Subcutaneous adipose tissue (tissue), 4 donors: ENCODE data around the gene ZNF311. TPM values are rescaled to one million over a fixed set of nuclear protein-coding genes. Genes with fewer than 3 reads are reported as not detected.

Source experiments
- total RNA-seq, 4 donors: library from RNA; depleted of rRNA; stranded (reverse); fragments of >200 nt; gene quantifications; one replicate each; pipeline ENCODE4 v1.1.0, GENCODE V29; 2016
- TF ChIP-seq, protein P1 (sequence below): fragments of 450-650 bp; IDR thresholded peaks from one replicate; pipeline ENCODE4 v1.5.1; 2016; ENCODE audit warnings: low read depth, mild to moderate bottlenecking, control low read depth, antibody characterized with exemption, moderate library complexity

ZNF311 gene
- total RNA-seq, 4 donors from 2014 or later = 1.0 to 2.4 (median 1.1) TPM; not detected in 1

DNA sequence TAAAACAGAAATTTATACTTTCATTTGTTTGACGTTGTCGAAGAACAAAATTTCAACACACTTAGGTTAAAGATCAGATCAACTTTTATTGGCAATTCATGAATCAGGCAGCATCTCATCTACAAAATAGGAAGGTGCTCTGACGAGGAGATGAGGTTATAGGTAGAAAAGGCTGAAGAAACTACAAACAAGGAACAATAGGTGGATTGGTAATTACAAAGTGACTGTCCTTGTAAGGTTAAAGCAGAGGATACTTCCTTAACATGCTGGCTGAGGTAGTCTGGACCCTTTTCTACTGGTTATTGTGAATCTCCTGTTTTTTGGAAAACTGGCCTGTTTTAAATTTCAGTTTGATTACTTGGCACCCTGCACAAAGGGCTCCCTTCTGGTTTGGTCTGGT, 48.8 kb downstream of the ZNF311 start:
- TF ChIP-seq, protein P1, sequence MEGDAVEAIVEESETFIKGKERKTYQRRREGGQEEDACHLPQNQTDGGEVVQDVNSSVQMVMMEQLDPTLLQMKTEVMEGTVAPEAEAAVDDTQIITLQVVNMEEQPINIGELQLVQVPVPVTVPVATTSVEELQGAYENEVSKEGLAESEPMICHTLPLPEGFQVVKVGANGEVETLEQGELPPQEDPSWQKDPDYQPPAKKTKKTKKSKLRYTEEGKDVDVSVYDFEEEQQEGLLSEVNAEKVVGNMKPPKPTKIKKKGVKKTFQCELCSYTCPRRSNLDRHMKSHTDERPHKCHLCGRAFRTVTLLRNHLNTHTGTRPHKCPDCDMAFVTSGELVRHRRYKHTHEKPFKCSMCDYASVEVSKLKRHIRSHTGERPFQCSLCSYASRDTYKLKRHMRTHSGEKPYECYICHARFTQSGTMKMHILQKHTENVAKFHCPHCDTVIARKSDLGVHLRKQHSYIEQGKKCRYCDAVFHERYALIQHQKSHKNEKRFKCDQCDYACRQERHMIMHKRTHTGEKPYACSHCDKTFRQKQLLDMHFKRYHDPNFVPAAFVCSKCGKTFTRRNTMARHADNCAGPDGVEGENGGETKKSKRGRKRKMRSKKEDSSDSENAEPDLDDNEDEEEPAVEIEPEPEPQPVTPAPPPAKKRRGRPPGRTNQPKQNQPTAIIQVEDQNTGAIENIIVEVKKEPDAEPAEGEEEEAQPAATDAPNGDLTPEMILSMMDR = no peak

DNA sequence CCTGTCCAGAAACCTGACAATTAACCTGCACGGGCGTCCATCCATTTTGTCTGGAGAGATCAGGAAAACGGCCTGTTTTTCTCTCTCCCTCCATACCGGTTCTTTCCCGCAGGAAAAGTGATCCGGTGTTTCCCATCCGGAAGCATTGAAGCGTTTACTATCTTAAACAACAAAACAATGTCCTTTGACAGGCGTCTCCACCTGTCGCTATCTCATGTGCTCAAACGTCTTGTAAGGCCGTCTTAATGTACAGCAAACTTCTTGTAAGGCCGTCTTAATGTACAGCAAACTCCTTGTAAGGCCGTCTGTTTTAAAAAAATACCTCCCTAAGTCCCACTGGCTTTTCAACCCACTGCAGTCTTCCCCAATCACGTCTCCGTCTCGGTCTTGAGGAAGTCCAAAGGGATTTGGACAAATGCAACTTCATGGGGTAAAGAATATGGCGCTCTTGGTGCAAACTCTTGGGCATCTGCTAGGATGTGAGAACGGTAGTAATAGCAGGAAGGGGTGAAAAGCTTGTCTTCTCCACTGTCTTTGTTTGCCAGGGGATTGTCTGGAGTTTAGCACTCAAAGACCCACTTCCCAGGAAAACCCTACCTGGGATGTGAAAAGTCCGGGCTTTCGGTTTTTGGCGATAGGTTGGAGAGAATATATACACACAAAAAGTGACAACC, 51.4 kb downstream of the ZNF311 start:
- TF ChIP-seq, protein P1 = no peak

DNA sequence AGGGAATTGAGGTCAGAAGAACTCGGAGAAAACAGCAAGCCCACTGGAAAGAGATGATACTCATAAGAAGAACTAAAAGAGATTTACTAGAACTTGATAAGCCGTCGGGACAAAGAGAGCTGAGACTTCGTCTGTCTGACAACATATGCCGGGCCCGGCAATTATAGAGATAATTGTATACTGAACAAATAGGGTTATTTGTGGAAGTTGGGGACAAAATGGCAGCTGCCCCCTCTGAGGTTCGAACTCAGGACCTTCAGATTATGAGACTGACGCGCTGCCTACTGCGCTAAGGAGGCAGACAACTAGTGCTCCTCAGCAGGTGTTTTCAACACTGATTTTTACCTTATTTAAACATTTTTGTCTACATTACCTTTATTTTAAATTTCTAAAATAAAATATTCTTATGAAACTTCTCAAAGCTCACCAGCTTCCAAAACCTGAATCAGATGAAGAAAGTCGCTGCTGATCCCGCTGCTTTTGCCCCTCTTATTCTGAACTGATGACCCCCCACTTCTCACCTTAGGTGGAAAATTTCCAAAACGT, 52.0 kb downstream of the ZNF311 start:
- TF ChIP-seq, protein P1 = no peak

DNA sequence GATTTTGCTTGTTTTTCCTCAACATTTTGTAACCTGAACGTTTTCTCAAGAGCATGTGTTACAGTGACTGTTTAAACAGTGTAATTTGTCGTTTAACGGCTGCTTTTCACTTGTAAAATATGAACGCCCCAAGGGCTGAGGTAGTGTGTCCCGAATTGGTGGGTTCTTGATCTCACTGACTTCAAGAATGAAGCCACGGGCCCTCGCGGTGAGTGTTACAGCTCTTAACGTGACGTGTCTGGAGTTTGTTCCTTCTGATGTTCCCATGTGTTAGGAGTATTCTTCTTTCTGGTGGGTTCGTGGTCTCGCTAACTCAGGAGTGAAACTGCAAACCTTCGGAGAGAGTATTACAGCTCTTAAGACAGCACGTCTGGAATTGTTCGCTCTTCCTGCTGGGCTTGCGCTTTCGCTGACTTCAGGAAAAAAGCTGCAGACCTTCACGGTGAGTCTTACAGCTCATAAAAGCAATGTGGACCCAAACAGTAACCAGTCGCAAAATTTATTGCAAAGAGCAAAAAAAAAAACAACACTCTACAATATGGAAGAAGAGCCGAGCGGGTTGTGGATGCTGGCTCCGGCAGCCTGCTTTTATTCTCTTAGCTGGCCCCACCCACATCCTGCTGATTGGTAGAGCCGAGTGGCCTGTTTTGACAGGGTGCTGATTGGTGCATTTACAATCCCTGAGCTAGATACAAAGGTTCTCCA, 56.2 kb downstream of the ZNF311 start:
- TF ChIP-seq, protein P1 = no peak

DNA sequence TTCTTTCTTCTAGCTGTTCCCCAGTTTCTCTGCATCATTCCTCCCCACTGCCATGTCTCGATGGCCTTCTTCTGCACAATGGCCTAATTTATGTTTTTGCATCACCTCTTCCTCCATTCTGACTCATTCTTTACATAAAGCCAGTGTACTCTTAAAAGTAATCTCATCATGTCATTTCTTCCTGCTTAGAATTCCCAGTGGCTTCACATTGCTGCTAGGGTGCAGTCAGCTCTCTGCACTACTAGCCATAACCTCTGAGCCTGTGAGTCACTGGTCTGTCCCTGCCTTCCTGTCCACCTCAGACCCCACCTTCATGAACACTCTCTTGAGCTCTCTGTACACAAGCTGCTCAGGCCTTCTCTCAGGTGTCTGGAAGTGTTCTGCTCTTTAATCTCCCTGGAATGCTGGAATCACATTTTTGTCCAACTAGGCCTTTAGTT, 57.3 kb downstream of the ZNF311 start:
- TF ChIP-seq, protein P1 = no peak

DNA sequence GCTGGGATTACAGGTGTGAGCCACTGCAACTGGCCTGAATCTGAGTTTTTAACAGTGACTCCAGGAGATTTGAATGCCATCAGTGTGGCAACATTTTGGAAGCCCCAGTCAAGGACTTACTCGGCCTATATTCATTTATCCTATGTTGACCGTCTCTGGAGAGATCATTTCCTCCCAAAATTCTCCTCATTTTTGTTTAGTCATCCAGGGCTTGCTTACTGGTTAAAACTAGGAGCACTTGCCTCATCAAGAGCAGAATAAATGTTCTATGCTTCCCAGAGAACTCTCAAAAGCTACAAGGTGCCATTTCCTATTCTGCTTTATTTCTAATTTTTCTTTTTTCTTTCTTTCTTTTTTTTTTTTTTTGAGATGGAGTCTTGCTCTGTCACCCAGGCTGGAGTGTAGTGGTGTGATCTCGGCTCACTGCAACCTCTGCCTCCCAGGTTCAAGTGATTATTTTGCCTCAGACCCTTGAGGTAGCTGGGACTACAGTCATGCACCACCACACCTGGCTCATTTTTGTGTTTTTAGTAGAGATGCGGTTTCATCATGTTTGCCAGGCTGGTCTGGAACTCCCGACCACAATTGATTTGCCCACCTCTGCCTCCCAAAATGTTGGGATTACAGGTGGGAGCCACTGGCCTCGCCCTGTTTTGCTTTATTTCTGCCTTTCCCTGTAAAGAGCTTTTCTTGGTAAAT, 57.9 kb downstream of the ZNF311 start:
- TF ChIP-seq, protein P1 = no peak

DNA sequence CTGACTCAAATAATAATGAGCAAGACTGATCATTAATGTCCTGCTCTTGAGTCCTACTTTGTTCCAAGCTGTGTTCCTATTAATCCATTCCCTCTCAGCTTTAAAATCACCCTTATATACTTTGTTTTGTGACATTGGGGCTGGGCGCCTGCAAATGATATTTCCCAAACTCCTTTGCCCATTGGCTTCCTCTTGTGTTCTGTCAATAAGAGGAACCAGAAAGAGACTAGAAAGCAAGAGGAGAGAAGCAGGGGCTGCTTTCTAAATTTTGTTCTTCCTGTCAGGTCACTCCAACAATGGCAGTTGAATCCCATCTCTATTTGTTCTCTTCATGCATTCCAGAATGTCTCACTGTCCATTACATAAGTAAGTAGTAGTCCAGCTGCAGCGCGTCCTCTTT, 59.8 kb downstream of the ZNF311 start:
- TF ChIP-seq, protein P1 = no peak
